Pons (tissue), 1 donor: Measurements from ENCODE around the gene DUSP3.
A peak's percentile ranks its signal among the peaks of the same experiment; 100 is the strongest.

Experiments used
- DNase-seq: peaks from one replicate; pipeline ENCODE4 v3.0.0-alpha.2; 2016; ENCODE audit warnings: low spot score

DUSP3 gene

GRCh38 chr17:43768943-43769342 lies 9.8 kb downstream of the DUSP3 start:
- no peak for DNase-seq

DNA sequence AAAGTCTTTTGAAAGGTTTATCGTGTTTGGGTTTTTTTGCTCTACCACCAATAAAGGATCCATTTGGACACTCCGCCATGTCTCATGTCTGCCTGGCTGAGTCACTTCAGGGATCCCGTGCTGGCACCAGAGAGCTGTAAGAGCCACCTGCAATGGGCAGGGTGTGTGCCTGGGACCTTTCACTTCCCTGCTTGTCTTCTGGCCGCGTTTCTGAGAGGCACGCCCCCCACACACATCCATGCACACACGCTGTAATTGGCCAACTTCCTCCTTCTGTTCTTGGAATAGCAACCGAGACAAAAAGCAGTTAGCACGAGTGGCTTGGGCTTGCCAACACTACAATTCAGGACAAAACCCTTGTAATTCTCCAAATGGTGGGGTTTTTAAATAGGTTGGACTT lies 10.4 kb downstream of the DUSP3 start:
- peak; percentile 79 for DNase-seq

DNA sequence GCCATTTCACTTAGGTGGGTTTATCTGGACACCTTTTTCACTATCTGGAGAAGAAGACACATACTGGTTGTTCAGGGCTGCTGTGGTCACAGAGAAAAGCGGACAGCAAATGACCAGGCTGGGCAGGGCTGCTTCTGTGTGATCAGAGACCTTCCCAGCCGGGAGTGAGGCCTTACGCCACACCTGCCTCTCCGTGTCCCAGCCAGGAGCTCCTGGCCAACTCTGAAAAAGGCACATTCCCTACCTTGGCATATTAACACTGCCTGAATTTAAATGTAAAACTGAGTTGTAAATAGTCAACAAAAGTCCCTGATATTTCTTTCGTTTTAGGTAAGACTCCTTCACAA lies 11.1 kb downstream of the DUSP3 start:
- no peak for DNase-seq

DNA sequence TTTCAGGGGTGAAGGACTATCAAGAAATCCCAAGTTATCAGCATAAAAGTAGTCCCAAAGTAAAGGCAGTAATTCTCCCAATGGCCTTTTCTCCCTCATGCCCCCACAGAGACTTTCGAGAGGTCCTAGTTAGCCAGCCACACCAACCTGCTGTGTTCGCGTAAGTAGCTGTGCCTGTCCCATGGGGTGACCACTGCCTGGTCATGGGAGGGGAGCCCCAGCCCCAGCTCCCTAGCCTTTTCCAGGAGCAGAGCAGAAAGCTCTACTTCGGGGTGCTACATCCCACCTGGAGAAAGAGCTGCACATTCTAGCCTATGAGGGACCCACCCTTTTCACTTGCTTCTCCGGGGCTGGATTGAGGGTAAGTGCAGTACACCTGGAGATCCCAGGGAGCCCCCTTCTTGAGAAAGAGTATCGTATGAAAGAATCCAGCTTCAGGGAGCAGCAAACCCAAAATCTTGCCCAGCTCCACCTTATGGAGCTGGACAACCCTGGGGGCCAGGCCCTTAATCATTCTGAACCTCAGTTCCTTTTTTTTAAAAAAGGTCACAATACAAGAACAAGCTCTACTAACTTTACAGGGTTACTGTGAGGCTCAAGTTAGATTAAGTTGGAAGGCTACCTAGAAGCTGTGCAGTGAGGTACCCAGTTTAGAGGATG lies 11.6 kb downstream of the DUSP3 start:
- DNase-seq: no peak

GRCh38 chr17:43766413-43767052 lies 12.2 kb downstream of the DUSP3 start:
- DNase-seq: peak; percentile 56

GRCh38 chr17:43760254-43760852 lies 18.4 kb downstream of the DUSP3 start:
- peak; percentile 92 for DNase-seq

DNA sequence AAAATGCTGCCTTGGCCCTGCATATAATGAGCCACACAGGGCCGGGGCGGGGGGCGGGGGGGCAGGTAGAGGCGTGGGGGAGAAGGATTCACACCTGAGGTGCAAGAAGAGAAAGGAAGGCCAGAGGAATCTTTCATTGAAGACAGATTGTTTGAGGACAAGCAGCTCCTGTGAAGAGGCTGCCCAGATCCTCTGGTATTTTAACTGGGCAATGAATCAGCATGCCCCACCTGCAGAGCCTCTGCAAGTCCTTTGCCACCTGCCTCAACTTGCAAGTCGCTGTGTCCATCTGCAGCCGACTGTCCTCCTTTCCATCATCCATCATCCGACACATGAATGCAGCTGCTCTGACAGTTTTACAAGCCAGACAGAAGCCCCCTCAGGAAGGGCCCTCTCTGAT lies 18.9 kb downstream of the DUSP3 start:
- DNase-seq: no peak

GRCh38 chr17:43758497-43759174 lies 20.1 kb downstream of the DUSP3 start, which contains the start of gene SOST:
SOST (minus strand) TSS chr17:43758791; CDS start chr17:43758741, 50 bp downstream.
- DNase-seq: no peak

- DNase-seq: no peak
These were observed 20.7 kb downstream of the DUSP3 start for GRCh38 chr17:43758086-43758485.

- no peak for DNase-seq
These were observed 21.6 kb downstream of the DUSP3 start for GRCh38 chr17:43757171-43757660.

DNA sequence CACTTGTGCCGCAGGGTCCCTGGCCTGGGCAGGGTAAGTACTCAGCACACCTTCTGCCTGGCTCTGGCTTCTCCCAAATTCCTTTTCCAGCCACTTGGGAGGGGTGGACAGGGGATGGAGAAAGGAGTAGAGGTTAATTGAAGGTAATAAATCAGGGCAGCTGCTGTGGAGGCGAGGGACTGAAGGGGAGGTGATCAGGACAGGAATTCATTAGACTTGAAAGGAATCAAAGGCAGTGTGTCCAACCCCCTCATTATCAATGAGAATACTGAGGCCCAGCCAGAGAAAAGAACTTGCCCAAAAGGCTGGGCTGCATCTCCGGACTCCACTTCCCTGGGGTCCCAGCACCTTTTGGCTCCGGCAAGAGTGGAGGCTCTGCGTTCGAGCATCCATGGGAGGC lies 22.6 kb downstream of the DUSP3 start:
- no peak for DNase-seq

DNA sequence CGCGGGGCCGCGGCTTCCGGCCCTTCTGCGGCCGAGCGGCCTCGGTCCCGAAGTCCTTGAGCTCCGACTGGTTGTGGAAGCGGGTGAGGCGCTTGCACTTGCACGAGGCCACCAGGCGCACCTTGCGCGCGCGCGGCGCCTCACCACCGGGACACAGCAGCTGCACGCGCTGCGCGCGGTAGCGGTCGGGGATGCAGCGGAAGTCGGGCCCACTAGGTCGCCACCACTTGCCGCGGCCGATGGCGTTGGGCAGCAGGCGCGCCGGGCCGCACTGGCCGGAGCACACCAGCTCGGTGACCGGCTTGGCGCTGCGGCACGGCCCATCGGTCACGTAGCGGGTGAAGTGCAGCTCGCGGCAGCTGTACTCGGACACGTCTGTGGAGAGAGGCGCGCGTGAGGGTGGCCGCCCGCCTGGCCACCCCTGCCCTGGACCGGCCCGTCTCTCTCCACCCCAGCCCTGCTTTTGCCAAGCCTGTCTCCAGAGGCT lies 23.3 kb downstream of the DUSP3 start:
- DNase-seq: no peak

GRCh38 chr17:43754947-43755346 lies 23.8 kb downstream of the DUSP3 start:
- no peak for DNase-seq

GRCh38 chr17:43753493-43754129 lies 25.2 kb downstream of the DUSP3 start:
- no peak for DNase-seq

GRCh38 chr17:43750153-43750552 lies 28.6 kb downstream of the DUSP3 start:
- DNase-seq: no peak

GRCh38 chr17:43745541-43745940 lies 33.2 kb downstream of the DUSP3 start:
- DNase-seq: no peak

GRCh38 chr17:43741636-43742035 lies 37.1 kb downstream of the DUSP3 start:
- no peak for DNase-seq

DNA sequence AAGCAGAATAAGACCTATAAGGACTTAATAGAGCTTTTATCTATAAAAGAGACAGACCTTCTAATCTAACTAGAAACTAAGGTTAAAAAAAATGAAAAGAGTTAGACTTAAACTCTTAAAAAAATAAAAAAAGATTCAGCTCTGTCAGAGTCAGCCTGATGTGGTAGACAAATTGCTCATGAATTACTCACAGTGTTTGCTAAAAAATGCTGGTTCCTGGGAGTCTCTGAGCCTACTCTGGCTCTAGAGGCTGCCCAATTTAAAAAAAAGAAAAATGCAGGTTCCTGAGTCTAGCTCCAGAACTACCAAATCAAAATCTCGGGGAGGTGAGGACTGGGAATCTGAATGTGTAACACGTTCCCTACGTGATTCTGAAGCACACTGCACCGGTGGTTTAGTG lies 38.2 kb downstream of the DUSP3 start:
- no peak for DNase-seq

GRCh38 chr17:43737722-43738121 lies 41.1 kb downstream of the DUSP3 start:
- no peak for DNase-seq

- no peak for DNase-seq
These were observed 42.4 kb downstream of the DUSP3 start for GRCh38 chr17:43736389-43736788.

DNA sequence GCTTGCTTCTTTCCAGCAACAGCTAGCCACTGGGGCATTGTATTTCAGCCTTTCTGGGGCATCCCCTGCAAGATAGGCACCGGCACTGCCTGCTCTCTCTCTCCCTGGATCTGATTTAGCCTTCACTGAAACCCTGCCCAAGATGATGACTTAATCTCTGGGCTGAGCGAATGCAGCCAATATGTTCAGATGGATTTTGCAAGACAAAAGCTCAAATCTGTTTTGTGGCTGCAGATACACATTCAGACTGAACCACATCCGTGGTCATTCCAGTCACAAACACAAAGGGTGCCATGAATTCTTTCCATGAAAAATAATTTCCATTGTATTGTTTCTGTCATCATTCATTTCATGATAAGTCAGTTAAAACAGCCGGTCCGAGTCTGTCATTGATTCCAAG lies 44.4 kb downstream of the DUSP3 start:
- DNase-seq: no peak

DNA sequence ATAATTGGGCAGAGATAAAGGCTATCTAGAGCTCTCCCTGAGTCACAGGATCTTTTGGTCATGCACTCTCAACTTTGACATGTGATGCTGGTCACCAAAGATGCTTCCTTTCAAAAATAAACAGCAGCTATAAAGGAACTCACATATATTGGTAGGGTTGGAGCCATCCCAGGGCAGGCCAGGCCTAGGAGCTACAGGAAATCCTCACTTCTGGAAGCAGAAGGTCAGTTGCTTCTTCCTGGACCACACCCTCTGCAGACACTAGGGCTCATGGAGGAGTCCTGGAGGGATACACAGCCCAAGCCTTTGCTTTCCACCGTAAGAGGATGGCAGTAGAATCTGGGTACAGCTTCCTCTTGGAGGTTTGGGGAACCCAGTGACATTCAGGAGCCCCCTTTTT lies 44.8 kb downstream of the DUSP3 start:
- no peak for DNase-seq
